Measurements from ENCODE around the gene GFOD1. TPM values are rescaled to one million over a fixed set of nuclear protein-coding genes. Genes with fewer than 3 reads are reported as not detected.

Gene GFOD1
- total and polyA plus RNA-seq, 11 donors, result 16.2 to 65.8 (median 41.5) TPM

DNA sequence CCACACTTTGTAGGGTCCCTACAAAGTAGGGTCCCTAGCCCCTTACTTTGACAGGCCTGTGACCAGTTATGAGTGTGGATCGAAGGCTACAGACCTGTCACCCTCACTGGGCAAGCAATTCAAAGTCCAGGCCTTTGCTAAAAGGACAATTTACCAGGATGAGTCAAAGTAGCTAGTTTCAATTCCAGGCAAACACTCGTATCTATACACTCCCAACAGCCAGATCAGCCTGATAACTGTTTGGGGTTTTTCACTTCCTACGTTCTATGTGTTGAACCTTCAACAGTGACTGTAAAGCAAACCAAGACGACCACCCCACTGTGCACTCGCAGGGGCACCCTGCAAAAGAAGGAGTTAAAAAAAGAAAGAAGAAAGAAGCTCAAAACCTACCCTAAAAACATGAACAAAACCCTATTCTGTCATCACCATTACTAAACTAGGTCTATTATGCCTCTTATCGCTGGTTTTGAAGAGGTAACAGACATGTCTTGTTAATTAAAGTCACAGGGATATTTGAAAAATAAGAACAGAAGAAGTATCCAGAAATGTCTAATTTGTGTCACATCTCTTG is 3.2 kb downstream of the GFOD1 start:
- peaks cover 4 to 71% (median 50%) of the 10 kb centered on the region in 12 donors for H3K4me1 ChIP-seq
- H3K4me3 ChIP-seq, result peak overlapping the region in 11 of 12 donors; percentile 68 to 97 (median 91)
- no peak for ATAC-seq
- no peaks in the 10 kb centered on the region for H3K9me3 ChIP-seq
- no peak for TF ChIP-seq POLR2A (IDR thresholded peaks at IDR 0.05)
- no peak for TF ChIP-seq CTCF (IDR thresholded peaks at IDR 0.05)
- H3K36me3 ChIP-seq, result peaks cover 0 to 6% (median 0%) of the 10 kb centered on the region in 9 donors
- intact Hi-C loops (cut with DNase I), result loop anchor here in 6 of 10 donors (2.0 to 10.0 kb wide), 5 partner anchors 59 to 1199 kb away; partner anchors contain the start of gene SIRT5 (in 2 of the 6)
- H3K27me3 ChIP-seq, result no peaks in the 10 kb centered on the region
- 66 to 81% (median 76%) methylated on average over 6 of the region's 6 CpGs for WGBS, 4 donors
- H3K27ac ChIP-seq, result peak overlapping the region in 9 of 12 donors; percentile 7 to 97 (median 91)
- DNase-seq, result no peak

DNA sequence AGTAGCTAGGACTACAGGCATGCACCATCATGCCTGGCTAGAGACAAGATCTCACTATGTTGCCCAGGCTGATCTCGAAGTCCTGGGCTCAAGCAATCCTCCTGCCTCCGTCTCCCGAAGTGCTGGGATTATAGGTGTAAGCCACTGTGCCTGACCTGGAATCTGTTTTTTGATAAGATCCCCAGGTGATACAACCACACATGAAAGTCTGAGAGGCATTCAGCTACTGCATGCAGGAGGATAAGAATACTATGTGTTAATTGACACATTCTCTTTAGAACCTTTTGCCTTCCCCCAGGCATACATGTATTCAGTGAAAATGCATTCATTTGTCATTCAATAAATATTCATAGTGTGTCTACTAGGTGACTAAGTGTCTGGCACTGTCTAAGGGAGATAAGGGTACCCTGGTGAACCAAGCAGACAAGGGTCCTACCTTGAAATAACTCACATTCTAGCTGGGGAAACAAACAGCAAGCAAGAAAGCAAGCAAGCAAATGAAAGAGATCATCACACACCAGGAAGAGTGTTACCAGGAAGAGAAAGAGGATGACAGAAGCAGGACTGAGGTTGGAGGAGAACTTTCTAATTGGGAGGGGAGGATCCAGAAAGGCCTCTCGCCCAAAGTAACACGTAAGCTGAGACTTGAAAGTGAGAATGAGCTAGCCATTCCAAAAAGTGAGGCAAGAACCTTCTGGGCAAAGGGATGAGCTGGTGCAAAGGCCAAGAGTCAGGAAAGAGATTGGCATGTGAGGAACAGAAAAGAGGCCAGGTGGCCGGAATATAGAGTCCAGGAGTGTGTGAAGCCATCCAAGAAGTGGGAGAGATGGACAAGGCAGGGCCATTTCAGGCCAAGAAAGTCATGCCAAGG is 6.5 kb downstream of the GFOD1 start:
- intact Hi-C loops (cut with DNase I), result loop anchor here in 5 of 10 donors (10.0 kb wide), 4 partner anchors 56 to 1196 kb away; partner anchors contain the start of gene SIRT5 (in 2 of the 5)
- Histone ChIP-seq H3K9me3 (no peaks in the 10 kb centered on the region), H3K4me1 (peaks cover 4 to 62% (median 45%) of the 10 kb centered on the region in 12 donors), H3K27me3 (no peaks in the 10 kb centered on the region), H3K27ac (peak overlapping the region in 3 of 12 donors; percentile 10 to 23 (median 12)), H3K4me3 (no peak overlapping the region), H3K36me3 (peaks cover 0 to 15% (median 0%) of the 10 kb centered on the region in 9 donors)
- no peak for TF ChIP-seq POLR2A (IDR thresholded peaks at IDR 0.05)
- TF ChIP-seq CTCF (IDR thresholded peaks at IDR 0.05), result no peak
- WGBS, 4 donors, result 75 to 87% (median 82%) methylated on average over 6 of the region's 6 CpGs
- ATAC-seq (peak in 1 of 4 donors; percentile 25), DNase-seq (no peak)

GRCh38 chr6:13479971-13480434 is 7.4 kb downstream of the GFOD1 start:
- H3K36me3 ChIP-seq, result peaks cover 0 to 16% (median 0%) of the 10 kb centered on the region in 9 donors
- H3K4me3 ChIP-seq, result no peak overlapping the region
- 58 to 71% (median 68%) methylated on average over 4 of the region's 4 CpGs for WGBS, 4 donors
- H3K27me3 ChIP-seq, result no peaks in the 10 kb centered on the region
- H3K4me1 ChIP-seq, result peaks cover 4 to 54% (median 40%) of the 10 kb centered on the region in 12 donors
- peak in 2 of 4 donors; percentile 57 to 84 for ATAC-seq
- intact Hi-C loops (cut with DNase I), result loop anchor here in 5 of 10 donors (10.0 kb wide), 4 partner anchors 55 to 1195 kb away; partner anchors contain the start of gene SIRT5 (in 2 of the 5)
- peak overlapping the region in 2 of 12 donors; percentile 7 to 23 for H3K27ac ChIP-seq
- H3K9me3 ChIP-seq, result no peaks in the 10 kb centered on the region
- TF ChIP-seq POLR2A (IDR thresholded peaks at IDR 0.05) (no peak), CTCF (IDR thresholded peaks at IDR 0.05) (no peak)
- peak in 1 of 5 donors; percentile 57 for DNase-seq

Measured in heart left ventricle (tissue), 16 donors.